ENCODE data around the gene ETV4.

The ETV4 gene

GRCh38 chr17:43572368-43572980, 26.3 kb upstream of the ETV4 start:
- no peak for DNase-seq (ENCODE audit: low read depth)

DNA sequence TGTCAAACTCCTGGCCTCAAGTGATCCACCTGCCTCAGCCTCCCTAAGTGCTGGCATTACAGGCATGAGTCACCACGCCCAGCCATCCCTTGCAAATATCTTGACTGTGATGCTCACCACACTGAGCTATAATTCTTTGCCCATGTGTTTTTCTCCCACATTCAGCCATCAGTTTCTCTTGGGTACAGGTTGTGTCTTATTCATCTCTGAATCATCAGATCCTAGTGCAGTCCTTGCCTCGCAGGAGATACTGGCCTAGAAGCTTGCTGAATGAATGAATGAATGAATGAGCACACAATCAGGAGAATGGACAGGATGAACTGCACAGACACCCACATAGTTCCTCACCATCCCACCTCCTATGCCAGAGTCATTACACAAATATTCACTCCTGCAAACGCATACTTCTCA, 24.4 kb upstream of the ETV4 start:
- DNase-seq (ENCODE audit: low read depth), result peak; percentile 67

GRCh38 chr17:43568506-43569082, 22.5 kb upstream of the ETV4 start:
- DNase-seq (ENCODE audit: low read depth), result no peak

- DNase-seq (ENCODE audit: low read depth), result no peak
These were observed 17.8 kb upstream of the ETV4 start for GRCh38 chr17:43563600-43564594.

- no peak for DNase-seq (ENCODE audit: low read depth)
These were observed 16.8 kb upstream of the ETV4 start for GRCh38 chr17:43562679-43563599.

GRCh38 chr17:43560461-43561427, 14.6 kb upstream of the ETV4 start:
- DNase-seq (ENCODE audit: low read depth), result no peak

- no peak for DNase-seq (ENCODE audit: low read depth)
These were observed 13.1 kb upstream of the ETV4 start for GRCh38 chr17:43559161-43559816.

- DNase-seq (ENCODE audit: low read depth), result no peak
These were observed 12.6 kb upstream of the ETV4 start for GRCh38 chr17:43558805-43559160.

DNA sequence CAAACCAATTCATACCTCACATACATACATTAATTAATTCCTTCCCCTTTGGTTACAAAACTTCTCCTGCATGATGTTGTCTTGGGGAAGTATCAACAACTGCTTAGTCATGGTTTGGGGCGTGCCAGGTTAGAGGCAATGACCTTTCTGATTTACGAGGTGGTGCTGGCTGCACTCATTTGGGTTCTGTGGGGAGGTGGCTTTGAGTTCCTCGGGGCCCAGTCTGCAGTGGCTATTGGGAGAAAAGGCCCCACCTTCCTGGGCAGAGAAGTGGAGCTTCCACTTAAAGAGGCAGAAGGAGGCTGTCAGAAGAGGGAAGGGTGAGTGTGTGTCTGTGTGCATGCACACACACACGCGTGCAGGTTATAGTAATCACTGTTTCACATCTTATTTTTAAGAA, 10.2 kb upstream of the ETV4 start:
- DNase-seq (ENCODE audit: low read depth), result peak; percentile 34

GRCh38 chr17:43554857-43555256, 8.7 kb upstream of the ETV4 start:
- no peak for DNase-seq (ENCODE audit: low read depth)

DNA sequence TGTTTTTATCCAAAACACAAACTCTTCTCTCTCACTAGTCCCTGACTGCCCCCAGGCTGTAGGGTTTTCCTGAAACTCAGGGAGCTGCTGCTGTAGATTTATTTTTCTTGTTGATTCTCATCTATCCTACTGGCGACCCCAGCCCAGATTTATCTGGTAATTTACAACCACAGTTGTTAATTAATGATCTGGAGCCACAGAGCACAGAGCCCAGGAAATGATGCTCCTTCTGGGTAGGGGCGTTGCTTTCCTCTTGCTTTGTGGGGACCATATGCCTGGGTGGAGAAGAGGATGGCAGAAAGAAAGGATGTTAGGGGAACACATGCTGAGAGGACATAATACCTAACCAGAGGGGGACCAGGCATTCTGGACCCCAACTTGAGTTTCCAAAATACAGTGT, 7.4 kb upstream of the ETV4 start:
- DNase-seq (ENCODE audit: low read depth), result no peak

- DNase-seq (ENCODE audit: low read depth), result no peak
These were observed 6.2 kb upstream of the ETV4 start for GRCh38 chr17:43552229-43552837.

GRCh38 chr17:43550754-43551153, 4.6 kb upstream of the ETV4 start:
- DNase-seq (ENCODE audit: low read depth), result no peak

DNA sequence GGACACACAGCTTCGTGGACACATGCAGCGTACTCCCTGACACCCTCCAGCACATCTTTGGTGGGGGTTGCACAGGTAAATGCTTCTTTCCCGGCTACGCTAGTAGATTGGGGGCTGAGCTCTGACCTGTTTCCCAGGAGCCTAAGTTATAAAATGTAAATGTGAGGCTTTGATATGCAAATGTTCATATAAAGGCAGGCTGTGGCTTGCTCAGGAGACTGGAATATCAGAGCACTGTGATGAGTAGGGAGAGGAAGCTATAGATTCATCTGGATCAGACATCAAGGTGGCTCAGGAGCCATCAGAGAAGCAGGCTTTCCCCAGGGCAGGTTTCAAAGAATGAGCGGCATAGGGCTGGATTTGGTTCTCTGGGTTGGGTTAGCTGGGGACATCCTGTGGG, 3.4 kb upstream of the ETV4 start:
- DNase-seq (ENCODE audit: low read depth), result no peak

GRCh38 chr17:43548689-43549379, 2.7 kb upstream of the ETV4 start:
- no peak for DNase-seq (ENCODE audit: low read depth)

GRCh38 chr17:43547659-43548256, 1.6 kb upstream of the ETV4 start:
- DNase-seq (ENCODE audit: low read depth), result no peak

DNA sequence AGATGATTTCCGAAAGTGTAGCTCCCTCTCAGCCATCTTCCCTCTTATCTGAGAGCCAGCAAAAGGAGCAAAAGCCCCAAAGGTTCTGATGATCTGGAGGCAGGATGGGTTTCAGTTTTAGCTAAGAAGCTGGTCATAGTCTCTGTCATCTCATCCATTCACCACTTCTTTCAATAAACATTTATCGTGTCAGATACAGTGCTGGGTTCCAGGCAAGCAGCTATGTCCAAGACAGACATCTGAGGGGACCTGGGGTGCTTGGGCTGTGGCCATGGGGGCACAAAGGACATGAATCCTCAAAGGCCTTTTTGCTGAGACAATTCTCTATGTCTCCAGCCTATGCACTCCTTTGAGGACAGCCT, 1.0 kb upstream of the ETV4 start:
- DNase-seq (ENCODE audit: low read depth), result no peak

GRCh38 chr17:43545383-43545632, 832 bp downstream of the ETV4 start:
- peak; percentile 61 for DNase-seq (ENCODE audit: low read depth)
